KMS-11 (cell line): Measurements from ENCODE around the gene RDH5.

Source experiments
- H2AFZ ChIP-seq: fragments of 200-600 bp; sonication (generic); 2 replicates; pipeline ENCODE4 v1.6.1; 2016; ENCODE audit warnings: antibody characterized with exemption, mixed run types, low read depth
- H3K27ac ChIP-seq: fragments of 200-600 bp; sonication (generic); 2 replicates; pipeline ENCODE4 v1.6.1; 2016; ENCODE audit warnings: mild to moderate bottlenecking, mixed run types
- H3K27me3 ChIP-seq: fragments of 200-600 bp; sonication (generic); 2 replicates; pipeline ENCODE4 v1.6.1; 2017; ENCODE audit warnings: mild to moderate bottlenecking, low read depth, mixed run types, moderate library complexity; ENCODE audit not compliant: insufficient read depth
- H3K36me3 ChIP-seq: fragments of 200-600 bp; sonication (generic); 2 replicates; pipeline ENCODE4 v1.6.1; 2017; ENCODE audit warnings: mild to moderate bottlenecking, mixed run types; ENCODE audit not compliant: insufficient read depth
- H3K4me1 ChIP-seq: fragments of 200-600 bp; sonication (generic); 2 replicates; pipeline ENCODE4 v1.6.1; 2016; ENCODE audit warnings: mild to moderate bottlenecking, low read depth, mixed run types; ENCODE audit not compliant: poor library complexity, severe bottlenecking
- H3K4me2 ChIP-seq: fragments of 200-600 bp; sonication (generic); 2 replicates; pipeline ENCODE4 v1.7.0; 2016; ENCODE audit warnings: mild to moderate bottlenecking, mixed run types
- H3K4me3 ChIP-seq: fragments of 200-600 bp; sonication (generic); IDR thresholded peaks from 2 replicates; pipeline ENCODE4 v1.6.1; 2017; ENCODE audit warnings: low read depth, low read length, mixed read lengths; ENCODE audit not compliant: insufficient read depth
- H3K79me2 ChIP-seq: fragments of 200-600 bp; sonication (generic); 2 replicates; pipeline ENCODE4 v1.6.1; 2016; ENCODE audit warnings: low read depth, mixed run types; ENCODE audit not compliant: insufficient read depth
- H3K9ac ChIP-seq: fragments of 200-600 bp; sonication (generic); 2 replicates; pipeline ENCODE4 v1.6.1; 2016; ENCODE audit warnings: mild to moderate bottlenecking, mixed run types
- H4K20me1 ChIP-seq: fragments of 200-600 bp; sonication (generic); 2 replicates; pipeline ENCODE4 v1.6.1; 2016; ENCODE audit warnings: mild to moderate bottlenecking, mixed run types; ENCODE audit not compliant: insufficient read depth
- TF ChIP-seq, protein P1 (sequence below): fragments of 200-600 bp; sonication (generic); conservative IDR thresholded peaks from 2 replicates; pipeline ENCODE4 v1.6.1; 2017; ENCODE audit warnings: low read depth, mild to moderate bottlenecking, antibody characterized with exemption, low read length, moderate library complexity, mixed read lengths

RDH5 gene

GRCh38 chr12:55696796-55697462 is 23.3 kb upstream of the RDH5 start:
- TF ChIP-seq, protein P1, sequence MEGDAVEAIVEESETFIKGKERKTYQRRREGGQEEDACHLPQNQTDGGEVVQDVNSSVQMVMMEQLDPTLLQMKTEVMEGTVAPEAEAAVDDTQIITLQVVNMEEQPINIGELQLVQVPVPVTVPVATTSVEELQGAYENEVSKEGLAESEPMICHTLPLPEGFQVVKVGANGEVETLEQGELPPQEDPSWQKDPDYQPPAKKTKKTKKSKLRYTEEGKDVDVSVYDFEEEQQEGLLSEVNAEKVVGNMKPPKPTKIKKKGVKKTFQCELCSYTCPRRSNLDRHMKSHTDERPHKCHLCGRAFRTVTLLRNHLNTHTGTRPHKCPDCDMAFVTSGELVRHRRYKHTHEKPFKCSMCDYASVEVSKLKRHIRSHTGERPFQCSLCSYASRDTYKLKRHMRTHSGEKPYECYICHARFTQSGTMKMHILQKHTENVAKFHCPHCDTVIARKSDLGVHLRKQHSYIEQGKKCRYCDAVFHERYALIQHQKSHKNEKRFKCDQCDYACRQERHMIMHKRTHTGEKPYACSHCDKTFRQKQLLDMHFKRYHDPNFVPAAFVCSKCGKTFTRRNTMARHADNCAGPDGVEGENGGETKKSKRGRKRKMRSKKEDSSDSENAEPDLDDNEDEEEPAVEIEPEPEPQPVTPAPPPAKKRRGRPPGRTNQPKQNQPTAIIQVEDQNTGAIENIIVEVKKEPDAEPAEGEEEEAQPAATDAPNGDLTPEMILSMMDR = no peak
- no peaks in the 10 kb centered on the region for H3K79me2 ChIP-seq
- no peak overlapping the region for H3K4me2 ChIP-seq
- H3K4me3 ChIP-seq = no peak overlapping the region
- H2AFZ ChIP-seq = no peak overlapping the region
- no peak overlapping the region for H3K27ac ChIP-seq
- H3K4me1 ChIP-seq = peaks cover 7% of the 10 kb centered on the region
- no peaks in the 10 kb centered on the region for H4K20me1 ChIP-seq
- H3K27me3 ChIP-seq = peaks cover 6% of the 10 kb centered on the region; the same call in 1 of the 2 replicates
- H3K36me3 ChIP-seq = no peaks in the 10 kb centered on the region
- no peak overlapping the region for H3K9ac ChIP-seq

- Histone ChIP-seq H3K36me3 (no peaks in the 10 kb centered on the region), H3K4me3 (no peak overlapping the region), H3K4me1 (peaks cover 7% of the 10 kb centered on the region), H3K9ac (no peak overlapping the region), H3K4me2 (no peak overlapping the region), H2AFZ (no peak overlapping the region), H4K20me1 (no peaks in the 10 kb centered on the region), H3K27me3 (peaks cover 6% of the 10 kb centered on the region; the same call in 1 of the 2 replicates), H3K27ac (no peak overlapping the region), H3K79me2 (no peaks in the 10 kb centered on the region)
- TF ChIP-seq, protein P1 = no peak
These were observed 22.5 kb upstream of the RDH5 start for GRCh38 chr12:55697686-55698085.

GRCh38 chr12:55698241-55698955 is 21.8 kb upstream of the RDH5 start:
- no peak overlapping the region for H3K4me3 ChIP-seq
- no peak overlapping the region for H3K27ac ChIP-seq
- no peaks in the 10 kb centered on the region for H3K79me2 ChIP-seq
- no peak overlapping the region for H3K9ac ChIP-seq
- H3K4me1 ChIP-seq = peaks cover 7% of the 10 kb centered on the region
- no peaks in the 10 kb centered on the region for H4K20me1 ChIP-seq
- TF ChIP-seq, protein P1 = no peak
- no peaks in the 10 kb centered on the region for H3K36me3 ChIP-seq
- H3K27me3 ChIP-seq = peaks cover 6% of the 10 kb centered on the region; the same call in 1 of the 2 replicates
- no peak overlapping the region for H3K4me2 ChIP-seq
- no peak overlapping the region for H2AFZ ChIP-seq

DNA sequence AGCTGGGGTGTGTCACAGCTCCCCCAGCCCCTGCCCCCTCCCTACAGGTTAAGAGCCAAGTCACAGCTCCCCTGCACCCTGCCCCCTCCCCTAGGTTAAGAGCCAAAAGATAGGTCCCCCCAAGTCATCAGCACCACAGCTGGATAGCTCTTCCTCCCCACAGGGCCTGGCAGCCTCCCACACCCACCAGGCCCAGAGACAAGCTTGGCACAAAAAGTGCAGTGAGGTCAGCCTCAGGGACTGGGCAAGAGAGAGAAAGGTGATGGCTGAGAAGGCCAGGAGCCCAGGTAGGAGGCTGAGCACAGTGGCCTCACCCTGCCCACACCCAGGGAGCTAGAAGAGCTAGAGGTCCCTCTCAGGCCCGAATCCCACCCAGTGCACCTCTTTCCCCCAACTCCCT is 21.2 kb upstream of the RDH5 start:
- Histone ChIP-seq H3K4me2 (no peak overlapping the region), H4K20me1 (no peaks in the 10 kb centered on the region), H2AFZ (no peak overlapping the region), H3K79me2 (no peaks in the 10 kb centered on the region), H3K27me3 (peaks cover 6% of the 10 kb centered on the region; the same call in 1 of the 2 replicates), H3K4me3 (no peak overlapping the region), H3K4me1 (peaks cover 7% of the 10 kb centered on the region), H3K27ac (no peak overlapping the region), H3K9ac (no peak overlapping the region), H3K36me3 (no peaks in the 10 kb centered on the region)
- TF ChIP-seq, protein P1 = no peak
